ENCODE data around the gene ANKRD53. TPM values are rescaled to one million over a fixed set of nuclear protein-coding genes. Genes with fewer than 3 reads are reported as not detected.
A peak's percentile ranks its signal among the peaks of the same experiment; 100 is the strongest.

The ANKRD53 gene
- total RNA-seq, 1 experiment from 2014 or later: 0.11 TPM

- peak; percentile 56 for DNase-seq (ENCODE audit: low read depth)
Observed at GRCh38 chr2:70964596-70965386, 13.6 kb upstream of the ANKRD53 start.

- no peak for DNase-seq (ENCODE audit: low read depth)
Observed at GRCh38 chr2:70965506-70965905, 12.9 kb upstream of the ANKRD53 start.

DNA sequence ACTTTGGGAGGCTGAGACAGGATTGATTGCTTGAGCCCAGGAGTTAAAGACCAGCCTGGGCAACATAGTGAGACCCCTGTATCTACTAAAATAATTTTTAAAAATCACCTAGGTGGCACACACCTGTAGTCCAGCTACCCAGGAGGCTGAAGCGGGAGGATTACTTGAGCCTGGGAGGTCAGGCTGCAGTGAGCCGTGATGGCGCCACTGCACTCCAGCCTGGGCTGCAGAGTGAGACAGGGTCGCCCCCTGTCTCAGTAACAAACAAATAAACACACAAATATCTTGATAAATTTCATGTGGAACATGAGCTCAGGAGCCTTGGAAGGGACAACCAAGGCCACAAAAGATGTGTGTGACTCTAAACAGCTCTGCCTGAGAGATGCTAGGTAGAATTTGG is 11.7 kb upstream of the ANKRD53 start:
- DNase-seq (ENCODE audit: low read depth): no peak

- no peak for DNase-seq (ENCODE audit: low read depth)
Observed at GRCh38 chr2:70967189-70967588, 11.2 kb upstream of the ANKRD53 start.

GRCh38 chr2:70974592-70974991 is 3.8 kb upstream of the ANKRD53 start:
- DNase-seq (ENCODE audit: low read depth): no peak

DNA sequence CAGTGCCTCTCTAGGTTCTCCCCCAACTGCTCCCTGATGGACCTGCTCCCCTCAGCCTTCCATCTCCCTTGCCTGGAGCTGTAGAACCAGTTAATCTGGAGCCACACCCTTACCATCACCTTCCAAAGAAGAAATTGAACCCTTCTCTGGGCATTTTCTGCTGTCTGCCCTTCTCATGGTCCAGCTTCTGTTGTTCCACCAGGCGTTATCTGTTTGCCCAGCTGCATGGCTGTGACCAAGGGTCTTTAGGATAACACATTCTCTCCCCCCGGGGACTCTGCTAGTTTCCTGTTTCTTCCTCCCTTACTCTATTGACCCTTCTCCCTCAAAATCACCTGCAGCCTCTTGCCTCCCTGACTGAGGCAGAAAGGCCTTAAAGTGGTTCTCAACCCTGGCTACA is 3.2 kb upstream of the ANKRD53 start:
- DNase-seq (ENCODE audit: low read depth): no peak

DNA sequence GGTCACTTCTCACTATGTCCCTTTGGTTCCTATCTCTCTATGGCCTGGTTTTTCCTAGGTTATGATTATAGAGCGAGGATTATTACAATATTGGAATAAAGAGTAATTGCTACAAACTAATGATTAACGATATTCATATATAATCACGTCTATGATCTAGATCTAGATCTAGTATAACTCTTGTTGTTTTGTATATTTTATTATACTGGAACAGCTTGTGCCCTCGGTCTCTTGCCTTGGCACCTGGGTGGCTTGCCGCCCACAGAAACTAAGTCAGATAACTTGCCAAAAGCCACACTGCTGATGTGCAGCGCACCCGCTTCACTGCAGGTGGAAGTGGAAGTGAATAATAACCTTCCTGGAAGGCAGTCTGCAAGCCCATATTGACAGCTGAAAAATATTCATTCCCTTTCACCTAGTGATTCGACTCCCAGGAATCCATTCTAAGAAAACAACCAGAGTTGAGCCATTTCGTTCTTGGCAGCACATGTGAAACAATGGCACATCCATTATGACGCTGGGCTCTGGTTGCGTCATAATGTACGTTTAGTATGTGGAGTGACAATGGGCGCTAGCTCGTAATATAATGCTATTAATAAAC is 725 bp upstream of the ANKRD53 start:
- peak; percentile 78 for DNase-seq (ENCODE audit: low read depth)

GRCh38 chr2:70979180-70979488 is 704 bp downstream of the ANKRD53 start:
- DNase-seq (ENCODE audit: low read depth): no peak

- DNase-seq (ENCODE audit: low read depth): no peak
Observed at GRCh38 chr2:70979626-70980025, 1.2 kb downstream of the ANKRD53 start.

GRCh38 chr2:70981421-70981820 is 3.0 kb downstream of the ANKRD53 start:
- no peak for DNase-seq (ENCODE audit: low read depth)

- no peak for DNase-seq (ENCODE audit: low read depth)
Observed at GRCh38 chr2:70981866-70982810, 3.7 kb downstream of the ANKRD53 start.

DNA sequence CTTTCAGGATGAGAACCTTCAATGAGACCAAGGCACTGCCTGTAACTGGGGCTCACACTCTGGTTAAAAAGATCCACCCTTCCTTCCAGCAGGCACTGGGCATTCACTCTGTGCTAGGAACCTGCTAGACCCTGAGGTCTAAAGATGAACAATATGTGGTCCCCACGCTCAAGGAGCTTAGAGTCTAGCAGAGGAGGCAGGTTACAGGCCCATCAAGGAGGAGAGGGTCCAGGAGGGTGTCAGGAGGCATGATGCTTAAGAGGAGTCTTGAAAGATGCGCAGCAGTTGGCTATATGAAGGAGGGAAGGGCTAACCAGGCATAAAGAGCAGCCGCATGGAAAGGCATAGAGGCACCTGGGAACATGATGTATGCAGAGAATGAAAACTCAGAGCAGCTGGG is 4.5 kb downstream of the ANKRD53 start:
- no peak for DNase-seq (ENCODE audit: low read depth)

DNA sequence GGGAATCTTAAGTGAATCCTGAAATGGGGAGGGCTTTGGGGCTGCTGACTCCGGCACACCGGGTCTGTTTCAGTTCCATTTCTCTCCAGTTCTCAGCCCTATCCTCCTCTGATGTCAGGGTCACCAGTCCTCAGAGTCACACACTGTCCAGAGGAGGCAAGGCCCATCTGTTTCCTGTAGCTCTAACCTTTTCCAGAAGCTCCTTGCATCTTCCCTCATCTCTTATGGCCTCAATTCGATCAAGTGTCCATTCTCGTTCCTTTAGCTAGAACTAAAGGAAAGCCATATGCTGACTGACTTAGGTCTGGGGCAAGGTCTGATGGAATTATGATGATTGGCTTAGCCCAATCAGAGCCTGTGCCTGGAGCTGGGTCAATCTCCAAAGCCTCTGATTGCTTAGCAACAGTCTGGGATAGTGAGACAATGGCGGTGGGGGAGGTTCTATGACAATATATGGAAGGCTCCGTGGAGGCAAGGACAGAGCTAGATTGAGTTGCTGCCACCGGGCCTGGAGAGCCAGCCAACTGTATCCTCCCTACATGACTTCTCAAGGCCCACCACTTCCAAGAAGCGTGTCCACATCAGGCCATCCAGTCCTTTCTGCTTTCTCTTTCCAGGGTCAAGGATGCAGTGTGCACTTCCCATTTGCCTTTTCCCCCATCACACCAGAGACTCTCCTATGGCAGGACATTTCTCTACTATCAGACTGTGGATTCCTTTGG is 5.2 kb downstream of the ANKRD53 start:
- DNase-seq (ENCODE audit: low read depth): no peak

DNA sequence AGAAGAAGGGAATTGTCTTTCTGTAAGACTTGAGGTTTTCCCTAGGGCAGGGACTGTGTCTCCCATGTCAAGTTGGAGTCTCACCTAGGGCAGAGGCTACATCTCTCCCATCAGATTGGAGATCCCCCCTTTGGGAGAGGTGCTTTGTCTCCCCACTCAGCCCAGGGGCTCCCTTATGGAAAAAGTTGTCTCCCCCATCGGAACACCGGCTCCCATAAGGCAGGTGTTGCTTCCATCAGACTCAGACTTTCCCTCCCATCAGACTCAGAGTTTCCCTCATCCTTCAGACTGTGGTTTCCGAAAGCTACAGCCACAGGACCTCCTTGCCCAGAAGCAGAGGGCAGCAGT is 5.8 kb downstream of the ANKRD53 start:
- no peak for DNase-seq (ENCODE audit: low read depth)

- no peak for DNase-seq (ENCODE audit: low read depth)
Observed at GRCh38 chr2:70984576-70985282, 6.3 kb downstream of the ANKRD53 start.

DNA sequence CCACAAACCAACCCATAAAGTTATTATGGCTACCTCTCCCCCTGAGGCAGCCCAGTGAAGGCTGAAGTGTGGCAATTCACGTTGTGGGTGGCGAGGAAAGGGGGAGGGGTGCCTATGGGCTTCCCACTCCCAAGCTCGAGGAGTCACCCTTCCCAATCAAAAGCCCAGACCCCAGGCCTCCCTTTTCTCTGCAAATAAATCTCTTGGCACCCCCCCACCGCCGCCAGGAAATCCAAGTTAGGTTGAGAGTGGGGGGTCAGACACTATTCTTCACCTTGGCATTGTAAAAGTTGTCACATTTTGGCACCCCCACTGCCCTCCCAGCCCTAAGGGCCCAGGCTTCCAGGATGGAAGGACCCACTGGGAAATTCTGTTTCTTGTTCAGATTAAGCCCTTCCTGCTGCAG is 6.9 kb downstream of the ANKRD53 start:
- DNase-seq (ENCODE audit: low read depth): no peak

DNA sequence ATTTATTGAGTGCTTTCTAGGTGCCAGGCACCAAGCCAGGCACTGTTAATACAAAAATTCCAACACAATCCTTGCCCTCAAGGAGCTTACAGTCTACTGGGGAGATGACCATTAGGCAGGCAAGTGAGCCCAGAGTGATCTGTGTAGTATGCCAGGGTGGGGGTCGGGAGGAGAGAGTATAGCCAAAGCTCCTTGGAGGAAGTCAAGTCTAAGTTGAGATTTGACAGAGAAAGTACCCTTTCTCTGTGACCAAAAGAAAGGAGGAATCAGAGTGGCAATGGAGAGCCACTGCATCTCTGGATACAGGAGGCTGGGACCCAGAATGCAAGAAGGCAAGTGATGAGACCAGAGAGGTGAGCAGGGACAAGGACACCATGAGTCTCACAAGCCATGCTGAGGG is 7.5 kb downstream of the ANKRD53 start:
- no peak for DNase-seq (ENCODE audit: low read depth)

DNA sequence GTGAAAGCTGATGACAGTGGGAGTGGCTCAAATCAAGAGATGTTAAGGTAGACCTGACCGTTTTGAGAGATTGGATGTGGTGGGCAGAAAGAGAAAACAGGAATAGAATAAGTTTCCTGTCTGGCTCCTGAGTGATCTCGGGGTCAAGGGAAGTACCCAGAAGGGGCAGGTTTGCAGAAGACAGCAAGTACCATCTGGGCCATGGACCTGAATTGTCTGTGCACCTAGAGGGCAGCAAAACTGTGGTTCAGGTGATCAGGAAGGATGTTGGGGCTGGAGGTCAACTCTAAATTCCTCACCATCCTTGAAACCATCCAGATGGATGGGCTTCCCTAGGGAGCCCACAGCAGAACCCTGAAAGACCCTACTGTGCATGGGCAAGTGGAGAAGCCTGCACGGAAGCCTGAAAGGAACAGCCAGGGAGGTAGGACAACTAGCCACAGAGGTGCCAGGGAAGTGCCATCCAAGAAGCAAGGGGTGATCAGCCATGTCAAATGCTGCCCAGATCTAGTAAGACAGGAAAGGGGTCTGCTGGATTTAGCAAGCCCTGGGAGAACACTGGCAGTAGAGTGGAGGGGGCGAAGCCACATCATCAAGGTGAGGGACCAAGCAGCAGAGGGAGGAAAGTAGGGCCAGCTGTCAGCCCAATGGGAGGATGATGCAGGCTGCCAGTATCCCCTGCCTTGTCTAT is 8.2 kb downstream of the ANKRD53 start:
- no peak for DNase-seq (ENCODE audit: low read depth)

- no peak for DNase-seq (ENCODE audit: low read depth)
Observed at GRCh38 chr2:70987386-70987785, 9.0 kb downstream of the ANKRD53 start.

DNA sequence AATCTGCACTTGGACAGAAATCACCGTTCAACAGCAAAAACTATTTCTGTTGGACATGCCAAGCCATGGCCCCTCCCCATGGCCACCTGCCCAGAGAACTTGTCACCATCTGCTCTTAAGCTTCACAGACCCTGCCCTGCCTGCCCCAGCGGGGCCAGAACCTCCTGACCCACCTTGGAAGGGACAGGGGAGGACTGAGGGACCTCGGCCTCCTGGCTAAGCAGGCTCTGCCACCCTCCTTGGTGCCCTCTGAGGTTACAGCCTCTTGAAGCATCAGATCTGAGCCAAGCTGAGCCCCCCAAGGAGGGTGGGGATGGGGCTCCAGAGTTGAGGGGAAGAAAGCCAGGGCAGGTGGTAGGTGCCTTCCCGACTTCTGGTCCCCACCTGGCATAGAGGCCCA is 9.7 kb downstream of the ANKRD53 start:
- DNase-seq (ENCODE audit: low read depth): no peak
